ENCODE measurements around the gene ZNF417. TPM values are rescaled to one million over a fixed set of nuclear protein-coding genes. Genes with fewer than 3 reads are reported as not detected.

Gene ZNF417
- total and polyA plus RNA-seq, 2 of the 8 experiments (the other 6 are each of a cell fraction or from before 2014, with no cell fraction given), result 5.4 to 19.2 TPM

GRCh38 chr19:57941593-57941992, 25.2 kb upstream of the ZNF417 start:
- H2AFZ ChIP-seq (ENCODE audit: low read length), result no peak overlapping the region
- H3K18ac ChIP-seq (ENCODE audit: extremely low read depth, low read length), result no peak overlapping the region
- H3K36me3 ChIP-seq (ENCODE audit: control insufficient read depth in 2 of 4, insufficient read depth in 4 of 4, low read length in 3 of 4), result peaks cover 15 to 36% (median 31%) of the 10 kb centered on the region in 4 experiments
- H3K27ac ChIP-seq (ENCODE audit: low read depth, low read length), result no peak overlapping the region
- no peak overlapping the region for H2BK120ac ChIP-seq (replicated peaks; ENCODE audit: low read depth, low read length)
- H4K91ac ChIP-seq (replicated peaks; ENCODE audit: insufficient read length, low read length), result no peak overlapping the region
- no peak overlapping the region for H3K4me2 ChIP-seq (ENCODE audit: insufficient read depth in 1 of 2, low read depth in 2 of 2, low read length in 2 of 2)
- peaks cover 23% of the 10 kb centered on the region for H3K79me1 ChIP-seq (ENCODE audit: low read depth, low read length)
- no peak overlapping the region for H4K5ac ChIP-seq (ENCODE audit: insufficient read length, low read depth, low read length)
- TF ChIP-seq SP1 (IDR thresholded peaks at IDR 0.05; ENCODE audit: low read depth, low read length), result no peak
- no peak for TF ChIP-seq YY1 (IDR thresholded peaks at IDR 0.05; ENCODE audit: low read depth, low read length)
- no peak for TF ChIP-seq RFX5 (IDR thresholded peaks at IDR 0.05; ENCODE audit: borderline replicate concordance, low read depth, low read length)
- no peak for DNase-seq (ENCODE audit: low read depth in 1 of 2, low spot score in 2 of 2)
- no peak overlapping the region for H2BK5ac ChIP-seq (ENCODE audit: low read depth, low read length)
- peaks cover 0 to 6% (median 2%) of the 10 kb centered on the region in 4 experiments; a peak in 5 of 7 replicates for H3K4me1 ChIP-seq (replicated peaks in 1 of 4; ENCODE audit: control insufficient read depth in 3 of 4, insufficient read depth in 4 of 4, low read length in 3 of 4)
- H3K23ac ChIP-seq (ENCODE audit: insufficient read length), result no peak overlapping the region
- H4K8ac ChIP-seq (ENCODE audit: extremely low read depth, insufficient read depth, low read length), result no peak overlapping the region
- no peak overlapping the region for H3K9ac ChIP-seq (replicated peaks in 1 of 4; ENCODE audit: extremely low read depth in 1 of 4, low read depth in 3 of 4, low read length in 3 of 4)
- ChIA-PET POLR2A (ENCODE audit: partially characterized antibody) (interaction anchor here (0.6 to 1.0 kb wide), 3 partner anchors 20 to 55 kb away, joined by 3 to 4 read pairs (median 3); partner anchors contain the start of gene ZNF417), CTCF (ENCODE audit: partially characterized antibody) (no interaction called here)
- no peak overlapping the region for H2BK12ac ChIP-seq (ENCODE audit: low read depth, low read length)
- WGBS, 2 experiments (ENCODE audit: extremely low coverage in 1 of 2, insufficient coverage in 1 of 2, insufficient read length in 1 of 2, insufficient replicate concordance in 2 of 2, low coverage in 1 of 2, low lambda C conversion rate in 2 of 2, missing lambda C conversion rate in 1 of 2), result 100% methylated on average over 3 of the region's 3 CpGs; no CpG with 5 or more reads in 1 of the 2 experiments
- no peak overlapping the region for H3K4ac ChIP-seq (replicated peaks; ENCODE audit: insufficient read length, low read depth, low read length)
- no peaks in the 10 kb centered on the region for H3K27me3 ChIP-seq (replicated peaks in 1 of 4; ENCODE audit: control insufficient read depth in 3 of 4, extremely low read depth in 1 of 4, insufficient read depth in 3 of 4, low read length in 3 of 4)
- H3K56ac ChIP-seq (replicated peaks; ENCODE audit: insufficient read length, low read depth, low read length), result no peak overlapping the region
- peaks cover 0 to 8% of the 10 kb centered on the region in 2 experiments for H4K20me1 ChIP-seq (replicated peaks in 1 of 2; ENCODE audit: control insufficient read depth in 1 of 2, insufficient read depth in 2 of 2, low read length in 2 of 2)
- no peak for FAIRE-seq
- no peak overlapping the region for H2AK5ac ChIP-seq (ENCODE audit: low read depth, low read length)
- H2BK15ac ChIP-seq (ENCODE audit: low read length), result no peak overlapping the region
- H2BK20ac ChIP-seq (ENCODE audit: low read length), result no peak overlapping the region
- peaks cover 0 to 5% of the 10 kb centered on the region in 2 experiments; a peak in 1 of 4 replicates for H3K9me3 ChIP-seq (ENCODE audit: insufficient read depth in 2 of 2, low read depth in 1 of 2, low read length in 1 of 2)
- H3K79me2 ChIP-seq (ENCODE audit: control insufficient read depth in 1 of 2, insufficient read depth in 2 of 2, low read length in 2 of 2), result peaks cover 26 to 55% of the 10 kb centered on the region in 2 experiments
- H3K4me3 ChIP-seq (ENCODE audit: extremely low read depth in 1 of 4, insufficient read depth in 2 of 4, low read depth in 3 of 4, low read length in 4 of 4), result no peak overlapping the region
- no peak overlapping the region for H3K14ac ChIP-seq (ENCODE audit: insufficient read length)
- H3K23me2 ChIP-seq (ENCODE audit: low read depth, low read length), result peaks cover under 1% of the 10 kb centered on the region; the same call in 1 of the 2 replicates
